Osteocyte (in vitro differentiated cells): ENCODE results near the gene ARHGAP42. TPM values are rescaled to one million over a fixed set of nuclear protein-coding genes. Genes with fewer than 3 reads are reported as not detected.
A peak's percentile ranks its signal among the peaks of the same experiment; 100 is the strongest.

ENCODE experiments used
- DNase-seq: peaks from one replicate; pipeline ENCODE4 v3.0.0; 2021; ENCODE audit warnings: mixed read lengths; ENCODE audit not compliant: unreplicated experiment; ENCODE audit errors: extremely low spot score
- H3K27ac Mint-ChIP-seq: one replicate; pipeline ENCODE4 v1.8.0; 2021; ENCODE audit warnings: mild to moderate bottlenecking, mixed read lengths; ENCODE audit not compliant: unreplicated experiment
- H3K27me3 Mint-ChIP-seq: one replicate; pipeline ENCODE4 v1.8.0; 2021; ENCODE audit warnings: mixed read lengths; ENCODE audit not compliant: unreplicated experiment
- H3K36me3 Mint-ChIP-seq: one replicate; pipeline ENCODE4 v1.8.0; 2021; ENCODE audit warnings: mixed read lengths; ENCODE audit not compliant: unreplicated experiment
- H3K4me1 Mint-ChIP-seq: one replicate; pipeline ENCODE4 v1.8.0; 2021; ENCODE audit warnings: mixed read lengths; ENCODE audit not compliant: unreplicated experiment
- H3K4me3 Mint-ChIP-seq: one replicate; pipeline ENCODE4 v1.8.0; 2021; ENCODE audit warnings: mild to moderate bottlenecking, moderate library complexity, mixed read lengths; ENCODE audit not compliant: unreplicated experiment
- H3K9me3 Mint-ChIP-seq: one replicate; pipeline ENCODE4 v1.8.0; 2021; ENCODE audit warnings: mixed read lengths; ENCODE audit not compliant: unreplicated experiment
- total RNA-seq: library from RNA; stranded (reverse); gene quantifications from 2 replicates; pipeline ENCODE4 v1.2.1, GENCODE V29; 2021
- TF ChIP-seq, protein P1 (sequence below): fragments of 200-600 bp; sonication (generic); IDR thresholded peaks from 2 replicates; pipeline ENCODE4 v1.5.0; 2021; ENCODE audit warnings: antibody characterized with exemption, mild to moderate bottlenecking, moderate library complexity

The ARHGAP42 gene
- total RNA-seq, 1 donor from 2014 or later, result 12.7 TPM

DNA sequence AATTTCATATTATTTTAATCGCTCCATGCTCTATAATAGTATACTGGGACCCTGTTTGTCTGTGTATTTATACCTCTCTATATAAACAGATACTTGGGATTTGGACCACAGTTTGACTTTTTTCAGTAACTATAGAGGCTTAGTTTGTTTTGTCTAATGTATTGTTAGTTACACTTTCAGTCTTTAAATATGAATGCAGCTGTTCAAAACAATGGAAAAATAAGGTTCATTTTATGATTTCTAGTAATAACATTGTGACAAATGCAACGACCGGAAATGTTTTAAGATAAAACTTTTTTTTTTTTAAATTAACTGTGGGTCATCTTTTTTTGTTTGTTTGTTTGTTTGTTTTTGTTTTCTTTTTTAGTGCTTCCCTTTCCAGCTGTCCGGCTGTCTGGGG lies 133.5 kb downstream of the ARHGAP42 start:
- Mint-ChIP-seq H3K36me3 (peaks cover 6% of the 10 kb centered on the region), H3K4me3 (no peak overlapping the region), H3K4me1 (peaks cover 22% of the 10 kb centered on the region), H3K27me3 (no peaks in the 10 kb centered on the region), H3K9me3 (peaks cover 2% of the 10 kb centered on the region), H3K27ac (no peak overlapping the region)
- DNase-seq, result no peak
- TF ChIP-seq, protein P1, sequence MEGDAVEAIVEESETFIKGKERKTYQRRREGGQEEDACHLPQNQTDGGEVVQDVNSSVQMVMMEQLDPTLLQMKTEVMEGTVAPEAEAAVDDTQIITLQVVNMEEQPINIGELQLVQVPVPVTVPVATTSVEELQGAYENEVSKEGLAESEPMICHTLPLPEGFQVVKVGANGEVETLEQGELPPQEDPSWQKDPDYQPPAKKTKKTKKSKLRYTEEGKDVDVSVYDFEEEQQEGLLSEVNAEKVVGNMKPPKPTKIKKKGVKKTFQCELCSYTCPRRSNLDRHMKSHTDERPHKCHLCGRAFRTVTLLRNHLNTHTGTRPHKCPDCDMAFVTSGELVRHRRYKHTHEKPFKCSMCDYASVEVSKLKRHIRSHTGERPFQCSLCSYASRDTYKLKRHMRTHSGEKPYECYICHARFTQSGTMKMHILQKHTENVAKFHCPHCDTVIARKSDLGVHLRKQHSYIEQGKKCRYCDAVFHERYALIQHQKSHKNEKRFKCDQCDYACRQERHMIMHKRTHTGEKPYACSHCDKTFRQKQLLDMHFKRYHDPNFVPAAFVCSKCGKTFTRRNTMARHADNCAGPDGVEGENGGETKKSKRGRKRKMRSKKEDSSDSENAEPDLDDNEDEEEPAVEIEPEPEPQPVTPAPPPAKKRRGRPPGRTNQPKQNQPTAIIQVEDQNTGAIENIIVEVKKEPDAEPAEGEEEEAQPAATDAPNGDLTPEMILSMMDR, result no peak

DNA sequence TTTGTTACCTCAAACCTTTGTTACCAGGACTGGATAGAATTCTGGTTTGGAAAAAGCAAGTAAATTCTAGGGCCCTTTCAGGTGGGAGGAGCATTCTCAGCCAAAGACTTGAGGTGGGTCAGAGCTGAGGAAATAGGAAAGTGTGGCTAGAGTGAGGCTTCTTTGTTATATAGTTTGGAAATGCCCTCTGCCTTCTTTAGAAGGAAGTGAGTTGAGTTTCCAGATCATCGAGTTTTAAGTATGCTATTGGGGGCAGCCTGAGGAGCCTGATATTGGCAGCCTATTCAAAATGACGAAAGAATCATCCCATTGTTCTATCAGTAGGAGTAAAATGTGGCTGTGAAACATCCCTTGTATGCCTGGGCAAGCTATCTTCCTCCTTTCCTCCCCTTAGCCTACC lies 134.1 kb downstream of the ARHGAP42 start:
- H3K4me1 Mint-ChIP-seq, result peaks cover 23% of the 10 kb centered on the region
- peaks cover 2% of the 10 kb centered on the region for H3K36me3 Mint-ChIP-seq
- no peak overlapping the region for H3K27ac Mint-ChIP-seq
- DNase-seq, result no peak
- no peaks in the 10 kb centered on the region for H3K9me3 Mint-ChIP-seq
- H3K27me3 Mint-ChIP-seq, result no peaks in the 10 kb centered on the region
- no peak overlapping the region for H3K4me3 Mint-ChIP-seq
- TF ChIP-seq, protein P1, result no peak

DNA sequence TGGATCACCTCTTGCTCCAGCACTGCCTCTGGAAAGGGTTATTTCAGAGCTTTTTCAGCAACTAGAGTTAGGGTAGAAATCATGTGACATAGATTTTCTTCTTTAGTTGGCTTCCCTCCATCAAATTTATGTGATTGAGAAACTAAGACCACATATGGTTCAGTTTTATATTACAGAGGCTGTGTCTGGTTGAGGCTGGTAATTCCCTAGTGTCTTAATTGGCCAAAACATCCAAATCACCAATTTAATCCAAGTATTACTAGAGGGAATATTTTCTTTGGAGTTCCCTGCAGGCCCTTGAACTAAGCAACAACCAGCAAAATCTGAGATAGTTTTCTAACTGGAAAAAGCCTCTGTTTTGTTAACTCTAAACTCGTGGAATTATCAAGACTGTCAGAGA lies 136.3 kb downstream of the ARHGAP42 start:
- no peak for DNase-seq

DNA sequence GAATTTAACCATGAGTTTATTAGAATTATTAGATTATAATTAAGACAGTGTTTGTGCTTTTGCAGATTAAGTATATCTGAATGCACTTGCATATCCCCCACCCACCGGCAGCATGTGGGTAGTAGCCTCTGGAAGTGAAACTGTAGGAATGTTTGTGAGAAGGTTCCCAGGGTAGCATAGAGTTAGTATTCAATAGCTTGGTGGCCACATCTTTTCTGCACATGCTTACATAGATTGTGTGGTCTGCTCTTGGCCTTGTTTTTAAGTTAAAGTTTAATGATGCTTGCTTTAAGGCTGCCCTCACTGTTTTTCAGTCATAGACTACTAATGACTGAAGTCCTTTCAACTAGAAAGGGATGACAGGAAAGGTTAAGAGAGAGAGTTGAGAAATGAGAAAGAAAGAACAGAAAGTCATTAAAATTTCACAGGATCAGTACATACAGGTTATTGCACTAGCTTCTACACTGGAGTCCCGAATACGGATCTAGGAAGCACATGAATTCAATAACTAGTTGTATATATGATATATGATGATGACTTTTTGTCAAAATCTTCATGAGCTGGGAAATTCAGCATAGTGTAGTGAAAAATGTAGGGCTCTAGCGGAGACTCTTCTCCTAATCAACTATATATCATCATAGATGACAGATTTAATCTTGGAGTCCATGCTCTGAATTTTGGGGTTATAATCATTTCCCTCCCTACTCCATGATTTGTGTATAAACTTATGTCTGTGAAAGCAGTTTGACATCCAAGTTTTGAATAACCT lies 137.1 kb downstream of the ARHGAP42 start:
- TF ChIP-seq, protein P1, result no peak
- no peak overlapping the region for H3K4me3 Mint-ChIP-seq
- H3K9me3 Mint-ChIP-seq, result no peaks in the 10 kb centered on the region
- H3K27me3 Mint-ChIP-seq, result no peaks in the 10 kb centered on the region
- no peak for DNase-seq
- H3K27ac Mint-ChIP-seq, result peak overlapping the region; percentile 84
- no peaks in the 10 kb centered on the region for H3K36me3 Mint-ChIP-seq
- H3K4me1 Mint-ChIP-seq, result peaks cover 34% of the 10 kb centered on the region

More for the DNA sequence above, 136.3 kb downstream of the ARHGAP42 start:
- TF ChIP-seq, protein P1, result no peak
- Mint-ChIP-seq H3K27me3 (no peaks in the 10 kb centered on the region), H3K36me3 (no peaks in the 10 kb centered on the region), H3K27ac (peak overlapping the region; percentile 84), H3K4me3 (no peak overlapping the region), H3K4me1 (peaks cover 33% of the 10 kb centered on the region), H3K9me3 (no peaks in the 10 kb centered on the region)

DNA sequence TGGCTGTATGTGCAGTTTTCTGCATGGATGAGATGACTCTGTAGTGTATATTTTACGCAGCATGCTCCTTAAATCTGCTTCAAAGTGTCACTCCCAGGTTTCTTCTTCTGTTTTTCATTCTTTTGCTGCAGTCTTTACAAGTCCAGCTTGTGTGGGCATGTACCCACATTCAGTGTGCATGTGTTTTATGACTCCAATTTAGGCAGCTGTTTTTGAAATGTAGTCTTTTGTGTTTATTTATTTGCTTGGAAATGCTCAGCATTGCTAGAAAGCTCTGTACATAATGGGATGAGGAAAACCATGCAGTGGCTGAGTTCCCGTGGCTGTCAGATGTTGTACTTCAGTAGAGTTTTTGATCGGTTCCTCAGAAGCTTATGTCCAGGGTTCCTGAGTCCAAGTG lies 138.5 kb downstream of the ARHGAP42 start:
- H3K27me3 Mint-ChIP-seq, result no peaks in the 10 kb centered on the region
- H3K9me3 Mint-ChIP-seq, result no peaks in the 10 kb centered on the region
- TF ChIP-seq, protein P1, result no peak
- DNase-seq, result no peak
- peaks cover 43% of the 10 kb centered on the region for H3K4me1 Mint-ChIP-seq
- H3K36me3 Mint-ChIP-seq, result no peaks in the 10 kb centered on the region
- no peak overlapping the region for H3K27ac Mint-ChIP-seq
- no peak overlapping the region for H3K4me3 Mint-ChIP-seq
